IPS-18a (cell line): ENCODE data around the gene GRIN3B.

Experiments used
- H3K27ac ChIP-seq: one replicate; pipeline ENCODE4 v1.5.1; 2013; ENCODE audit warnings: low read length
- H3K27me3 ChIP-seq: one replicate; pipeline ENCODE4 v1.6.1; 2013; ENCODE audit warnings: mild to moderate bottlenecking, low read length; ENCODE audit not compliant: control insufficient read depth, insufficient read depth
- H3K36me3 ChIP-seq: one replicate; pipeline ENCODE4 v1.6.1; 2013; ENCODE audit warnings: low read depth, low read length; ENCODE audit not compliant: control insufficient read depth
- H3K4me1 ChIP-seq: one replicate; pipeline ENCODE4 v1.6.1; 2013; ENCODE audit warnings: low read depth, low read length; ENCODE audit not compliant: control insufficient read depth
- H3K4me3 ChIP-seq: one replicate; pipeline ENCODE4 v1.5.1; 2013; ENCODE audit warnings: low read length
- H3K9ac ChIP-seq: one replicate; pipeline ENCODE4 v1.6.1; 2013; ENCODE audit warnings: mild to moderate bottlenecking, low read length, moderate library complexity
- H3K9me3 ChIP-seq: one replicate; pipeline ENCODE4 v1.6.1; 2013; ENCODE audit warnings: low read depth, low read length; ENCODE audit not compliant: control insufficient read depth

Gene GRIN3B

DNA sequence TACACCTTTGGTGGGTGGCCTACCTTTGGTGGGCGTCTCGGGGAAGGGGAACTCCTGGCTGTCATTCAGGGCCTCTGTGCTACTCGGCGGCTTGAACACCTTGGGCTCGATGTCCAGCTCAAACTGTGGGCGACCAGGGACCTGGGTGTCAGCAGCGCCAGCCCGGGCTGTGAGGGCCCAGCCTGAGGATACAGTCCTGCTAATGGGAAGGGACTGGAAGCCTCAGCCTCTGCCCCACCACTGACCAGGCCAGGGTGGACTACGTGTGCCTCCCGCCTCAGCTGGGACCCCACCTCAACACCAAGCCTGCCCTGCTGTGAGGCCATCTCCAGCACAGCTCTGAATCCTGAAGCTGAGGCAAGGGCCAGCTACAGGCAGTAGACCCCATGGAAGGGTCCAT, 13.0 kb downstream of the GRIN3B start:
- H3K36me3 ChIP-seq: peaks cover 12% of the 10 kb centered on the region

DNA sequence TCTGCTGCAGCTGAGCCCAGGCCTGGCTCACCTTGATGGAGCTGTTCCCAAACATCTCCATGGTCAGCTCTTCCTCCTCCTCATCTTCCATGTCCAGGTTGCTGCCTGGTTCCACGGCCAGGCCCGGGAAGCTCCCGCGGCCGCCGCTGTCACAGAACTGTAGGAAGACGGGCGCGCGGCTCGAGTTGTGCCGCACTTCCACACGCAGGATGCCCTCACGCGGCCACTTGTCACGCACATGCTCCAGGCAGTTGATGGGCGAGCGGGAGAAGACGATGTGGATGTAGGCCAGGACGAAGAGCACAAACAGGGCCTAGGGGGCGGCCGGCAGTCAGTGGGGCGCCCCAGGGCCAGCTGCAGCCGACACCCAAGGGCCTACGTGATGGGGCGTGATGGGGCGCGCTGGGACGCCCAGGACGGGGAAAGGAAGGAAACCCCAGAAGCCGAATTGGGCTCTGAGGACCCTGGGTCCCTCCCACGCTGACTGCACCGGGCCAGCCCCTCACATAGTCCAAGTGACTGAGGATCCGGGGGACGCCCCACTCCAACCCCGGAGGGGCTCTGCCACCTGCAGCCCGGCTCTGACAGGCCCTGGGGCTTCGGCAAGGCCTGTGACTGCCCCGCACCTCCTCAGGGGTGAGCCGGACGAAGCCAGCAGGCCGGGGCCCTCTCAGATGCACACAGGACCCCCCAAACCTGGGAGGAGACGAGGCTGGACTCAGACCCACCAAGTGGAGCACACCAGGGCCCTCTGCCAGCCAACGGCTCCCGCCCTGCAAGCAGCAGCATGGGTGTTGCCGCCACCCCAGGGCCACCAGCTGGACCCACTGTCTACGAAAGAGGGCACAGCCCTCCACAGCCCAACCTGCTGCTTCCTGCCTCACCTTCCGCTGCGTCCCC, 14.2 kb downstream of the GRIN3B start:
- H3K4me3 ChIP-seq: no peak overlapping the region
- peaks cover 6% of the 10 kb centered on the region for H3K4me1 ChIP-seq
- H3K27me3 ChIP-seq: no peaks in the 10 kb centered on the region
- no peak overlapping the region for H3K27ac ChIP-seq
- no peak overlapping the region for H3K9ac ChIP-seq
- no peaks in the 10 kb centered on the region for H3K9me3 ChIP-seq
- peaks cover 12% of the 10 kb centered on the region for H3K36me3 ChIP-seq

More for the DNA sequence above, 13.0 kb downstream of the GRIN3B start:
- H3K9ac ChIP-seq: no peak overlapping the region
- H3K27me3 ChIP-seq: no peaks in the 10 kb centered on the region
- peaks cover 6% of the 10 kb centered on the region for H3K4me1 ChIP-seq
- H3K4me3 ChIP-seq: no peak overlapping the region
- H3K27ac ChIP-seq: no peak overlapping the region
- H3K9me3 ChIP-seq: no peaks in the 10 kb centered on the region

DNA sequence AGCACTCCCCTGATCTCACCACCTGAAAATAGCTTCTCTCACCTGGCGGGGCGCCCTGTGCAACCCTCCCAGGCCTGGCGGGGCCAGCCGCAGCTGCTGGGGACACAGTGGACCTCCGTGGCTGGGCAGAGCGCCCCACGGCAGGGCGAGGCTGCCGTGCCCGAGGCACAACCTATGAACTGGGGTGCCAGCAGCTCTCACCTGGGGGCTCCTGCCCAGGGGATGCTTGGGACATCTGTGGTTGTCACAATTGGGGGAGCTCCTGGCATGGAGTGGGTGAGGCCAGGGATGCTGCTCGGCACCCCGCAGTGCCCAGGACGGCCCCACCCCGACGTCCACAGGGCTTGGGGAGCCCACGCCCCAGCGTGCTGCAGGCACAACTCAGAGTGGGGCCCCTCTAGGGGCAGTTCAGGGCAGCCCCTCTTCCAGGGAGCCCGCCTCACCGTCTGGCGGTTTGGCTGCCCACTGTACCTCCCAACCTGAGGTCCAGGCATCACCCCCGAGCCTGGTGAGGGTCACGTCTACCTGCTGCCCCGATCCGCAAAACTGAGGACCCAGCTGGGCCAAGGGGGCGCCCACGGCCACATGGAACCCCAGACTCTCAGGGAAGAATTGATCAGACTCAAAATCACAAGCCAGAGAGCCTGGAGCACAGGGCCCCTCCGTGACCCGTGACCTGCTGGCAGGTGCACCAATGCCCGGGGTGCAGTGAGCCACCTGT, 15.0 kb downstream of the GRIN3B start:
- Histone ChIP-seq H3K27ac (no peak overlapping the region), H3K4me1 (peaks cover 6% of the 10 kb centered on the region), H3K4me3 (no peak overlapping the region), H3K27me3 (no peaks in the 10 kb centered on the region), H3K9me3 (no peaks in the 10 kb centered on the region), H3K36me3 (peaks cover 9% of the 10 kb centered on the region), H3K9ac (no peak overlapping the region)

DNA sequence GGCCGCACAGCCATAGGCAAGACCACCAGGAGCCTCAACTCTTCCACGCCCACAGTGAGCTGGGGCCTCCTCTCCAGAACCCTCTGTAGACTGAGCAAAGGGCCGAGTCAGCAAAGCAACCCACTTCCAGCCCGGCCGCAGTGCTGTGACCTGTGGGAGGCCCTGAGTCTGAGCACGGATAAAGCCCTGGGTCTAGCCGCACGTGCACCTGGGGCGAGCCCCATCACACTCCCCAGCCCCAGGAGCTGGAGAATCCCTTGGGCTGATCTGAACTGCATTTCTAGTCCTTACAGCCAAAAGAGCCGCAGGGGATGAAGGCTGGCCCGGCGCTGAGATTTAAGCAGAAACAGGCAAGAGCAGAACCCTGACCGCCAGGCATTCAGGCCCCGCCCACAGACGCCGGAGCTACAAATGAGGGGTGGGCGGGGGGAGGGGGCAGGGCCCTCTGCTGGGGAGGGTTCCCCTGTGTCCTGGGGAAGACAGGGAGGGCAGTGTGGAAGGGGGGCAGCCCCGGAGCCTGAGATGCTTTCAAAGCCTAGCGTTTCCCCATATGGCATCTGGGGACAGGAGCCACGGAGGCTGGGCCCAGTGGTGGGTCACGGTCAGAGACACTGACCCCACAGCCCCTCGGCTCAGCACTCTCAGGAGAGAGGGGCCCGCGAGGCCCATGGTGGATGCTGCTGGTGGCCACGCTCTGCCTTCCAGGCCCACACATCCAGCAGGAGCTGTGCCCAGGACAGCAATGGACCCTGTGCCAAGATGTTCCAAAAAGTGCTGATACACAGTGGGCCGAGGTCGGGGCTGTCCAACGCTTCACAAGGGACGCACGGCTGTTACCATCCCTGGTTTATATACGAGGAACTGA, 15.8 kb downstream of the GRIN3B start:
- Histone ChIP-seq H3K9ac (no peak overlapping the region), H3K27me3 (no peaks in the 10 kb centered on the region), H3K36me3 (peaks cover 9% of the 10 kb centered on the region), H3K27ac (no peak overlapping the region), H3K9me3 (no peaks in the 10 kb centered on the region), H3K4me3 (no peak overlapping the region), H3K4me1 (peaks cover 6% of the 10 kb centered on the region)

DNA sequence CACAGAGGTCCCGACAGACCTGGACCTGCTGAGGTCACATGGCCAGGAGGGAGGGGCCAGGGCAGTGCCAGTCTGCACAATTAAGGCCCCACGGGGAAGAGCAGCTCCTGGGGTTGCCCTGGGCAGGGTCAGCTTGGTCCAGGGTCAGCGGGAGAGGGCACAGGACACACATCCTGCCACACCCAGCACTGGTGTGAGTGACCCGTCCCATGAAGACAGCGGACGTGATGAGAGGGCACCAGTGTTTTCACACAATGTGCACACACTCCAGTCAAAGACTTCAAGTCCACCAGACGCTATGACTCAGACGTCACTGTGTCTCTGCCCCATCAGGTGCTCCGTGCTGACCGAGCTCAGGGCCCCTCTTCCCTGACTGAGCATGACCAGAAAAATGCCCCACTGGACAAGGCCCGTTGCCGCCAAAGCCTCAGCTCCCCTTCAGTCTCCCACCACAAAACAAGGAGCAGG, 16.5 kb downstream of the GRIN3B start:
- Histone ChIP-seq H3K27ac (no peak overlapping the region), H3K9me3 (no peaks in the 10 kb centered on the region), H3K4me1 (peaks cover 6% of the 10 kb centered on the region), H3K36me3 (peaks cover 9% of the 10 kb centered on the region), H3K27me3 (no peaks in the 10 kb centered on the region), H3K4me3 (no peak overlapping the region), H3K9ac (no peak overlapping the region)

- Histone ChIP-seq H3K36me3 (peaks cover 9% of the 10 kb centered on the region), H3K4me3 (no peak overlapping the region), H3K9me3 (no peaks in the 10 kb centered on the region), H3K4me1 (peaks cover 6% of the 10 kb centered on the region), H3K9ac (no peak overlapping the region), H3K27me3 (no peaks in the 10 kb centered on the region), H3K27ac (no peak overlapping the region)
Measured at GRCh38 chr19:1017115-1017905, 17.1 kb downstream of the GRIN3B start.

GRCh38 chr19:1017906-1018305, 17.7 kb downstream of the GRIN3B start:
- Histone ChIP-seq H3K4me3 (no peak overlapping the region), H3K9ac (no peak overlapping the region), H3K9me3 (no peaks in the 10 kb centered on the region), H3K4me1 (peaks cover 6% of the 10 kb centered on the region), H3K36me3 (peaks cover 9% of the 10 kb centered on the region), H3K27me3 (no peaks in the 10 kb centered on the region), H3K27ac (no peak overlapping the region)

DNA sequence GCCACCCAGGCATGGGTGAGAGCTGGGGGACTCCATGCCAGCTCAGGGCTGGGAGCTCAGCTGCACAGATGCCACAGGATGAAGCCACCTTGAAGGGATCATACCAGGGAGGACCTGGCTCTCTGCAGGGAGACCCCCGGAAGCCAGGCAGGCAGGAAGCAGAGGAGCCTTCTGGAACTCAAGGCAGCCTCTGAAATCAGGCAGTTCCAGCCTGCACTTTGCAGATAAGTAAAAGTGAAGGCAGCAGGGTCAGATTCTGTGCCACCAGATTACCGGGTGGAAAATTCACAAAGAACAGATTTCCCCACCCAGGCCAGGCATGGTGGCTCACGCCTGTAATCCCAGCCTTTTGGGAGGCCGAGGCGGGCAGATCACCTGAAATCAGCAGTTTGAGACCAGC, 18.2 kb downstream of the GRIN3B start:
- no peaks in the 10 kb centered on the region for H3K27me3 ChIP-seq
- peaks cover 6% of the 10 kb centered on the region for H3K4me1 ChIP-seq
- peaks cover 8% of the 10 kb centered on the region for H3K36me3 ChIP-seq
- H3K4me3 ChIP-seq: no peak overlapping the region
- no peaks in the 10 kb centered on the region for H3K9me3 ChIP-seq
- no peak overlapping the region for H3K27ac ChIP-seq
- H3K9ac ChIP-seq: no peak overlapping the region

GRCh38 chr19:1018932-1019615, 18.9 kb downstream of the GRIN3B start:
- no peak overlapping the region for H3K27ac ChIP-seq
- peak overlapping the region; percentile 81 for H3K4me3 ChIP-seq
- H3K4me1 ChIP-seq: peaks cover 6% of the 10 kb centered on the region

GRCh38 chr19:1019616-1019961, 19.4 kb downstream of the GRIN3B start:
- Histone ChIP-seq H3K27ac (no peak overlapping the region), H3K4me3 (peak overlapping the region; percentile 81), H3K27me3 (no peaks in the 10 kb centered on the region), H3K9ac (peak overlapping the region; percentile 62), H3K36me3 (no peaks in the 10 kb centered on the region), H3K4me1 (peaks cover 6% of the 10 kb centered on the region), H3K9me3 (no peaks in the 10 kb centered on the region)

More at GRCh38 chr19:1018932-1019615, 18.9 kb downstream of the GRIN3B start:
- Histone ChIP-seq H3K9me3 (no peaks in the 10 kb centered on the region), H3K36me3 (peaks cover 2% of the 10 kb centered on the region), H3K9ac (no peak overlapping the region), H3K27me3 (no peaks in the 10 kb centered on the region)
